ENCODE data around the gene TMEM184A.

Gene TMEM184A

GRCh38 chr7:1580422-1581030, 24.5 kb upstream of the TMEM184A start:
- peaks cover 0 to 6% (median 0%) of the 10 kb centered on the region in 5 donors for H3K36me3 ChIP-seq (ENCODE audit: control insufficient read depth in 5 of 5, insufficient read depth in 5 of 5, low read length in 5 of 5)
- no peak overlapping the region for H3K27ac ChIP-seq (ENCODE audit: low read depth, low read length)
- H3K27me3 ChIP-seq (ENCODE audit: control insufficient read depth in 5 of 5, insufficient read depth in 4 of 5, low read length in 5 of 5) = no peaks in the 10 kb centered on the region
- H3K4me3 ChIP-seq (ENCODE audit: low read depth in 1 of 5, low read length in 5 of 5) = no peak overlapping the region
- no peak overlapping the region for H3K9ac ChIP-seq (ENCODE audit: low read length in 5 of 5)
- H3K4me1 ChIP-seq (ENCODE audit: control insufficient read depth in 5 of 5, insufficient read depth in 5 of 5, low read length in 5 of 5) = peaks cover 0 to 7% (median 6%) of the 10 kb centered on the region in 5 donors
- H3K9me3 ChIP-seq (ENCODE audit: control insufficient read depth in 5 of 5, low read length in 5 of 5) = no peaks in the 10 kb centered on the region

- no peaks in the 10 kb centered on the region for H3K27me3 ChIP-seq (ENCODE audit: control insufficient read depth in 5 of 5, insufficient read depth in 4 of 5, low read length in 5 of 5)
- H3K4me3 ChIP-seq (ENCODE audit: low read depth in 1 of 5, low read length in 5 of 5) = no peak overlapping the region
- no peaks in the 10 kb centered on the region for H3K9me3 ChIP-seq (ENCODE audit: control insufficient read depth in 5 of 5, low read length in 5 of 5)
- no peak overlapping the region for H3K27ac ChIP-seq (ENCODE audit: low read depth, low read length)
- peaks cover 0 to 7% (median 6%) of the 10 kb centered on the region in 5 donors for H3K4me1 ChIP-seq (ENCODE audit: control insufficient read depth in 5 of 5, insufficient read depth in 5 of 5, low read length in 5 of 5)
- H3K9ac ChIP-seq (ENCODE audit: low read length in 5 of 5) = no peak overlapping the region
- peaks cover 0 to 6% (median 0%) of the 10 kb centered on the region in 5 donors for H3K36me3 ChIP-seq (ENCODE audit: control insufficient read depth in 5 of 5, insufficient read depth in 5 of 5, low read length in 5 of 5)
These were observed 23.7 kb upstream of the TMEM184A start for GRCh38 chr7:1579481-1580421.

GRCh38 chr7:1578513-1578912, 22.5 kb upstream of the TMEM184A start:
- Histone ChIP-seq H3K4me3 (ENCODE audit: low read depth in 1 of 5, low read length in 5 of 5) (no peak overlapping the region), H3K4me1 (ENCODE audit: control insufficient read depth in 5 of 5, insufficient read depth in 5 of 5, low read length in 5 of 5) (peaks cover 0 to 7% (median 6%) of the 10 kb centered on the region in 5 donors), H3K27ac (ENCODE audit: low read depth, low read length) (no peak overlapping the region), H3K27me3 (ENCODE audit: control insufficient read depth in 5 of 5, insufficient read depth in 4 of 5, low read length in 5 of 5) (no peaks in the 10 kb centered on the region), H3K9ac (ENCODE audit: low read length in 5 of 5) (no peak overlapping the region), H3K36me3 (ENCODE audit: control insufficient read depth in 5 of 5, insufficient read depth in 5 of 5, low read length in 5 of 5) (peaks cover 0 to 6% (median 0%) of the 10 kb centered on the region in 5 donors), H3K9me3 (ENCODE audit: control insufficient read depth in 5 of 5, low read length in 5 of 5) (no peaks in the 10 kb centered on the region)

GRCh38 chr7:1576521-1577253, 20.7 kb upstream of the TMEM184A start:
- Histone ChIP-seq H3K9ac (ENCODE audit: low read length in 5 of 5) (no peak overlapping the region), H3K4me3 (ENCODE audit: low read depth in 1 of 5, low read length in 5 of 5) (no peak overlapping the region), H3K27ac (ENCODE audit: low read depth, low read length) (no peak overlapping the region), H3K36me3 (ENCODE audit: control insufficient read depth in 5 of 5, insufficient read depth in 5 of 5, low read length in 5 of 5) (peaks cover 0 to 2% (median 0%) of the 10 kb centered on the region in 5 donors), H3K27me3 (ENCODE audit: control insufficient read depth in 5 of 5, insufficient read depth in 4 of 5, low read length in 5 of 5) (no peaks in the 10 kb centered on the region), H3K4me1 (ENCODE audit: control insufficient read depth in 5 of 5, insufficient read depth in 5 of 5, low read length in 5 of 5) (peaks cover 0 to 14% (median 9%) of the 10 kb centered on the region in 5 donors), H3K9me3 (ENCODE audit: control insufficient read depth in 5 of 5, low read length in 5 of 5) (no peaks in the 10 kb centered on the region)

GRCh38 chr7:1575809-1576208, 19.8 kb upstream of the TMEM184A start:
- H3K36me3 ChIP-seq (ENCODE audit: control insufficient read depth in 5 of 5, insufficient read depth in 5 of 5, low read length in 5 of 5) = peaks cover 0 to 2% (median 0%) of the 10 kb centered on the region in 5 donors
- H3K4me1 ChIP-seq (ENCODE audit: control insufficient read depth in 5 of 5, insufficient read depth in 5 of 5, low read length in 5 of 5) = peaks cover 2 to 23% (median 18%) of the 10 kb centered on the region in 5 donors
- no peaks in the 10 kb centered on the region for H3K9me3 ChIP-seq (ENCODE audit: control insufficient read depth in 5 of 5, low read length in 5 of 5)
- H3K4me3 ChIP-seq (ENCODE audit: low read depth in 1 of 5, low read length in 5 of 5) = no peak overlapping the region
- no peak overlapping the region for H3K9ac ChIP-seq (ENCODE audit: low read length in 5 of 5)
- H3K27me3 ChIP-seq (ENCODE audit: control insufficient read depth in 5 of 5, insufficient read depth in 4 of 5, low read length in 5 of 5) = no peaks in the 10 kb centered on the region
- no peak overlapping the region for H3K27ac ChIP-seq (ENCODE audit: low read depth, low read length)

- Histone ChIP-seq H3K4me3 (ENCODE audit: low read depth in 1 of 5, low read length in 5 of 5) (no peak overlapping the region), H3K27ac (ENCODE audit: low read depth, low read length) (no peak overlapping the region), H3K9me3 (ENCODE audit: control insufficient read depth in 5 of 5, low read length in 5 of 5) (no peaks in the 10 kb centered on the region), H3K36me3 (ENCODE audit: control insufficient read depth in 5 of 5, insufficient read depth in 5 of 5, low read length in 5 of 5) (peaks cover 0 to 6% (median 3%) of the 10 kb centered on the region in 5 donors), H3K9ac (ENCODE audit: low read length in 5 of 5) (no peak overlapping the region), H3K27me3 (ENCODE audit: control insufficient read depth in 5 of 5, insufficient read depth in 4 of 5, low read length in 5 of 5) (no peaks in the 10 kb centered on the region), H3K4me1 (ENCODE audit: control insufficient read depth in 5 of 5, insufficient read depth in 5 of 5, low read length in 5 of 5) (peaks cover 2 to 48% (median 33%) of the 10 kb centered on the region in 5 donors)
These were observed 16.3 kb upstream of the TMEM184A start for GRCh38 chr7:1572111-1572822.

GRCh38 chr7:1569833-1570632, 14.0 kb upstream of the TMEM184A start, which contains the start of gene PSMG3:
PSMG3 (minus strand) TSS chr7:1570032; CDS start chr7:1569339, 693 bp downstream.
- peaks cover 5 to 55% (median 39%) of the 10 kb centered on the region in 5 donors for H3K4me1 ChIP-seq (ENCODE audit: control insufficient read depth in 5 of 5, insufficient read depth in 5 of 5, low read length in 5 of 5)
- peak within 1 kb of the TSS; percentile 77 to 97 (median 93) for H3K9ac ChIP-seq (ENCODE audit: low read length in 5 of 5)

GRCh38 chr7:1569440-1569832, 13.4 kb upstream of the TMEM184A start:
- H3K9me3 ChIP-seq (ENCODE audit: control insufficient read depth in 5 of 5, low read length in 5 of 5) = no peaks in the 10 kb centered on the region
- H3K4me1 ChIP-seq (ENCODE audit: control insufficient read depth in 5 of 5, insufficient read depth in 5 of 5, low read length in 5 of 5) = peaks cover 5 to 55% (median 39%) of the 10 kb centered on the region in 5 donors
- H3K9ac ChIP-seq (ENCODE audit: low read length in 5 of 5) = peak overlapping the region in 4 of 5 donors; percentile 61 to 93 (median 76)
- peak overlapping the region; percentile 88 for H3K27ac ChIP-seq (ENCODE audit: low read depth, low read length)
- peaks cover 0 to 20% (median 10%) of the 10 kb centered on the region in 5 donors for H3K36me3 ChIP-seq (ENCODE audit: control insufficient read depth in 5 of 5, insufficient read depth in 5 of 5, low read length in 5 of 5)
- H3K4me3 ChIP-seq (ENCODE audit: low read depth in 1 of 5, low read length in 5 of 5) = peak overlapping the region; percentile 36 to 92 (median 86)
- H3K27me3 ChIP-seq (ENCODE audit: control insufficient read depth in 5 of 5, insufficient read depth in 4 of 5, low read length in 5 of 5) = no peaks in the 10 kb centered on the region

More at GRCh38 chr7:1569833-1570632, 14.0 kb upstream of the TMEM184A start, which contains the start of gene PSMG3:
- Histone ChIP-seq H3K36me3 (ENCODE audit: control insufficient read depth in 5 of 5, insufficient read depth in 5 of 5, low read length in 5 of 5) (peaks cover 0 to 20% (median 10%) of the 10 kb centered on the region in 5 donors), H3K27me3 (ENCODE audit: control insufficient read depth in 5 of 5, insufficient read depth in 4 of 5, low read length in 5 of 5) (no peaks in the 10 kb centered on the region), H3K27ac (ENCODE audit: low read depth, low read length) (peak within 1 kb of the TSS; percentile 88), H3K4me3 (ENCODE audit: low read depth in 1 of 5, low read length in 5 of 5) (peak within 1 kb of the TSS; percentile 78 to 92 (median 91)), H3K9me3 (ENCODE audit: control insufficient read depth in 5 of 5, low read length in 5 of 5) (no peaks in the 10 kb centered on the region)

Data from subcutaneous abdominal adipose tissue (tissue), 5 donors.